A673 (cell line): ENCODE results near the gene SLIT3.

Experiments used
- CTCF ChIP-seq: fragments of 300-800, 200-600 bp; sonication (generic); conservative IDR thresholded peaks from 2 replicates; pipeline ENCODE4 v1.5.1; 2017; ENCODE audit warnings: low read depth, mild to moderate bottlenecking, antibody characterized with exemption, low read length, moderate library complexity, mixed read lengths
- EZH2 ChIP-seq: fragments of 200-600 bp; sonication (generic); IDR thresholded peaks from 2 replicates; pipeline ENCODE4 v1.6.1; 2017; ENCODE audit warnings: borderline replicate concordance, low read depth, mild to moderate bottlenecking, mixed read lengths, antibody characterized with exemption, low read length; ENCODE audit not compliant: poor library complexity, severe bottlenecking

- TF ChIP-seq CTCF (no peak), EZH2 (no peak)
These were observed 478.6 kb downstream of the SLIT3 start for GRCh38 chr5:168822248-168822744.
